Panc1 (cell line): Measurements from ENCODE around the gene FAM90A1.
"Not testable (repeated sequence)": the region's sequence is repeated elsewhere in the genome, so short reads cannot be mapped to it uniquely, and the experiment has no call there.

Experiments used
- CTCF ChIP-seq: fragments of 450-650 bp; IDR thresholded peaks from 2 replicates; pipeline ENCODE4 v1.5.1; 2017; ENCODE audit warnings: mild to moderate bottlenecking
- TCF7L2 ChIP-seq: IDR thresholded peaks from 2 replicates; pipeline ENCODE4 v1.6.1; 2011; ENCODE audit warnings: mild to moderate bottlenecking, low read depth, low read length, inconsistent platforms

GRCh38 chr12:8243682-8244161 lies 16.3 kb upstream of the FAM90A1 start:
- TF ChIP-seq CTCF, TCF7L2: not testable (repeated sequence)
